Measurements from ENCODE around the gene S100A7A.

GRCh38 chr1:153403421-153404085 lies 12.8 kb upstream of the S100A7A start:
- TF ChIP-seq, protein P1, sequence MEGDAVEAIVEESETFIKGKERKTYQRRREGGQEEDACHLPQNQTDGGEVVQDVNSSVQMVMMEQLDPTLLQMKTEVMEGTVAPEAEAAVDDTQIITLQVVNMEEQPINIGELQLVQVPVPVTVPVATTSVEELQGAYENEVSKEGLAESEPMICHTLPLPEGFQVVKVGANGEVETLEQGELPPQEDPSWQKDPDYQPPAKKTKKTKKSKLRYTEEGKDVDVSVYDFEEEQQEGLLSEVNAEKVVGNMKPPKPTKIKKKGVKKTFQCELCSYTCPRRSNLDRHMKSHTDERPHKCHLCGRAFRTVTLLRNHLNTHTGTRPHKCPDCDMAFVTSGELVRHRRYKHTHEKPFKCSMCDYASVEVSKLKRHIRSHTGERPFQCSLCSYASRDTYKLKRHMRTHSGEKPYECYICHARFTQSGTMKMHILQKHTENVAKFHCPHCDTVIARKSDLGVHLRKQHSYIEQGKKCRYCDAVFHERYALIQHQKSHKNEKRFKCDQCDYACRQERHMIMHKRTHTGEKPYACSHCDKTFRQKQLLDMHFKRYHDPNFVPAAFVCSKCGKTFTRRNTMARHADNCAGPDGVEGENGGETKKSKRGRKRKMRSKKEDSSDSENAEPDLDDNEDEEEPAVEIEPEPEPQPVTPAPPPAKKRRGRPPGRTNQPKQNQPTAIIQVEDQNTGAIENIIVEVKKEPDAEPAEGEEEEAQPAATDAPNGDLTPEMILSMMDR (IDR thresholded peaks at IDR 0.05; ENCODE audit: insufficient read depth, low read length), result no peak
- no peak for TF ChIP-seq POLR2AphosphoS5 (IDR thresholded peaks at IDR 0.05; ENCODE audit: low read depth)
- no peak for TF ChIP-seq SPI1 (IDR thresholded peaks at IDR 0.05; ENCODE audit: borderline replicate concordance, low read depth)
- TF ChIP-seq GABPA (IDR thresholded peaks at IDR 0.05; ENCODE audit: low read depth), result no peak
- TF ChIP-seq REST (IDR thresholded peaks at IDR 0.05; ENCODE audit: insufficient replicate concordance, low read depth), result no peak
